Prostate gland (tissue), 2 donors: ENCODE results near the gene UTP20.

Experiments
- POLR2A ChIP-seq: fragments of 450-650 bp; IDR thresholded peaks from one replicate; pipeline ENCODE4 v1.6.1; 2016; ENCODE audit warnings: antibody characterized with exemption, mild to moderate bottlenecking
- TF ChIP-seq, protein P1 (sequence below), 4 experiments: fragments of 200-600 bp in 2 of 4; fragments of 450-650 bp in 2 of 4; sonication (generic) in 2 of 4; IDR thresholded peaks; 1 replicate in 3 of 4; 2 replicates in 1 of 4; pipeline ENCODE4 v1.5.1; 2016 to 2019; ENCODE audit warnings: antibody characterized with exemption in 4 of 4, mild to moderate bottlenecking in 2 of 4, moderate library complexity in 2 of 4

GRCh38 chr12:101277443-101277842 lies 2.5 kb upstream of the UTP20 start:
- TF ChIP-seq, protein P1, sequence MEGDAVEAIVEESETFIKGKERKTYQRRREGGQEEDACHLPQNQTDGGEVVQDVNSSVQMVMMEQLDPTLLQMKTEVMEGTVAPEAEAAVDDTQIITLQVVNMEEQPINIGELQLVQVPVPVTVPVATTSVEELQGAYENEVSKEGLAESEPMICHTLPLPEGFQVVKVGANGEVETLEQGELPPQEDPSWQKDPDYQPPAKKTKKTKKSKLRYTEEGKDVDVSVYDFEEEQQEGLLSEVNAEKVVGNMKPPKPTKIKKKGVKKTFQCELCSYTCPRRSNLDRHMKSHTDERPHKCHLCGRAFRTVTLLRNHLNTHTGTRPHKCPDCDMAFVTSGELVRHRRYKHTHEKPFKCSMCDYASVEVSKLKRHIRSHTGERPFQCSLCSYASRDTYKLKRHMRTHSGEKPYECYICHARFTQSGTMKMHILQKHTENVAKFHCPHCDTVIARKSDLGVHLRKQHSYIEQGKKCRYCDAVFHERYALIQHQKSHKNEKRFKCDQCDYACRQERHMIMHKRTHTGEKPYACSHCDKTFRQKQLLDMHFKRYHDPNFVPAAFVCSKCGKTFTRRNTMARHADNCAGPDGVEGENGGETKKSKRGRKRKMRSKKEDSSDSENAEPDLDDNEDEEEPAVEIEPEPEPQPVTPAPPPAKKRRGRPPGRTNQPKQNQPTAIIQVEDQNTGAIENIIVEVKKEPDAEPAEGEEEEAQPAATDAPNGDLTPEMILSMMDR (IDR thresholded peaks at IDR 0.05), result no peak
- no peak for TF ChIP-seq POLR2A
